ENCODE data around the gene DACT3.
"Not testable (repeated sequence)": the region's sequence is repeated elsewhere in the genome, so short reads cannot be mapped to it uniquely, and the experiment has no call there.

DACT3 gene

GRCh38 chr19:46633130-46633529 lies 27.9 kb downstream of the DACT3 start:
- Mint-ChIP-seq H3K9me3 (no peaks in the 10 kb centered on the region), H3K27ac (no peak overlapping the region), H3K27me3 (peaks cover 6% of the 10 kb centered on the region), H3K4me3 (peak overlapping the region; percentile 67), H3K36me3 (no peaks in the 10 kb centered on the region), H3K4me1 (peaks cover 28% of the 10 kb centered on the region)
- ATAC-seq (ENCODE audit: low read depth) (no peak), DNase-seq (ENCODE audit: low spot score in 2 of 2) (no peak)

- Mint-ChIP-seq H3K4me1 (peaks cover 36% of the 10 kb centered on the region), H3K27ac (peak overlapping the region; percentile 73), H3K27me3 (peaks cover 6% of the 10 kb centered on the region), H3K36me3 (no peaks in the 10 kb centered on the region), H3K4me3 (no peak overlapping the region), H3K9me3 (no peaks in the 10 kb centered on the region)
- DNase-seq (ENCODE audit: low spot score in 2 of 2): no peak
- no peak for ATAC-seq (ENCODE audit: low read depth)
These were observed 29.5 kb downstream of the DACT3 start for GRCh38 chr19:46631481-46631880.

GRCh38 chr19:46630586-46631205 lies 30.3 kb downstream of the DACT3 start:
- DNase-seq (ENCODE audit: low spot score in 2 of 2) (no peak), ATAC-seq (ENCODE audit: low read depth) (no peak)
- Mint-ChIP-seq H3K27me3 (peaks cover 6% of the 10 kb centered on the region), H3K36me3 (no peaks in the 10 kb centered on the region), H3K4me3 (no peak overlapping the region), H3K27ac (peak overlapping the region; percentile 14), H3K9me3 (no peaks in the 10 kb centered on the region), H3K4me1 (peaks cover 35% of the 10 kb centered on the region)

- no peak overlapping the region for H3K4me3 Mint-ChIP-seq
- peaks cover 6% of the 10 kb centered on the region for H3K27me3 Mint-ChIP-seq
- peak overlapping the region; percentile 84 for H3K27ac Mint-ChIP-seq
- ATAC-seq (ENCODE audit: low read depth) (no peak), DNase-seq (ENCODE audit: low spot score in 2 of 2) (no peak)
- H3K36me3 Mint-ChIP-seq: no peaks in the 10 kb centered on the region
- H3K9me3 Mint-ChIP-seq: no peaks in the 10 kb centered on the region
- peaks cover 34% of the 10 kb centered on the region for H3K4me1 Mint-ChIP-seq
These were observed 31.4 kb downstream of the DACT3 start for GRCh38 chr19:46629546-46630025.

- peaks cover 35% of the 10 kb centered on the region for H3K4me1 Mint-ChIP-seq
- not testable (repeated sequence) for H3K9me3 Mint-ChIP-seq; H3K27ac Mint-ChIP-seq; DNase-seq (ENCODE audit: low spot score in 2 of 2); H3K4me3 Mint-ChIP-seq; ATAC-seq (ENCODE audit: low read depth); H3K27me3 Mint-ChIP-seq; H3K36me3 Mint-ChIP-seq
These were observed 32.0 kb downstream of the DACT3 start for GRCh38 chr19:46628970-46629369.

GRCh38 chr19:46626446-46626845 lies 34.5 kb downstream of the DACT3 start:
- no peak for ATAC-seq (ENCODE audit: low read depth)

GRCh38 chr19:46625731-46626130 lies 35.3 kb downstream of the DACT3 start:
- ATAC-seq (ENCODE audit: low read depth) (no peak), DNase-seq (ENCODE audit: low spot score in 2 of 2) (no peak)
- Mint-ChIP-seq H3K9me3 (no peaks in the 10 kb centered on the region), H3K27me3 (peaks cover 3% of the 10 kb centered on the region), H3K4me3 (no peak overlapping the region), H3K4me1 (peaks cover 34% of the 10 kb centered on the region), H3K27ac (peak overlapping the region; percentile 72), H3K36me3 (no peaks in the 10 kb centered on the region)

More at GRCh38 chr19:46626446-46626845, 34.5 kb downstream of the DACT3 start:
- H3K27ac Mint-ChIP-seq: peak overlapping the region; percentile 14
- H3K4me3 Mint-ChIP-seq: no peak overlapping the region
- H3K4me1 Mint-ChIP-seq: peaks cover 32% of the 10 kb centered on the region
- H3K27me3 Mint-ChIP-seq: peaks cover 3% of the 10 kb centered on the region
- no peak for DNase-seq (ENCODE audit: low spot score in 2 of 2)
- no peaks in the 10 kb centered on the region for H3K36me3 Mint-ChIP-seq
- no peaks in the 10 kb centered on the region for H3K9me3 Mint-ChIP-seq

GRCh38 chr19:46624958-46625661 lies 35.9 kb downstream of the DACT3 start, which contains the start of gene PTGIR:
Gene PTGIR (minus strand): TSS chr19:46625089. CDS start chr19:46624225, 864 bp downstream.
- no peaks in the 10 kb centered on the region for H3K9me3 Mint-ChIP-seq
- peak within 1 kb of the TSS; percentile 70 for H3K4me3 Mint-ChIP-seq
- peak; percentile 68 for ATAC-seq (ENCODE audit: low read depth)
- peaks cover 36% of the 10 kb centered on the region for H3K4me1 Mint-ChIP-seq
- peaks cover 3% of the 10 kb centered on the region for H3K27me3 Mint-ChIP-seq
- H3K27ac Mint-ChIP-seq: peak within 1 kb of the TSS; percentile 84
- H3K36me3 Mint-ChIP-seq: no peaks in the 10 kb centered on the region
- no peak for DNase-seq (ENCODE audit: low spot score in 2 of 2)

- no peaks in the 10 kb centered on the region for H3K36me3 Mint-ChIP-seq
- DNase-seq (ENCODE audit: low spot score in 2 of 2) (no peak), ATAC-seq (ENCODE audit: low read depth) (no peak)
- peaks cover 40% of the 10 kb centered on the region for H3K4me1 Mint-ChIP-seq
- no peaks in the 10 kb centered on the region for H3K9me3 Mint-ChIP-seq
- peak overlapping the region; percentile 84 for H3K27ac Mint-ChIP-seq
- H3K27me3 Mint-ChIP-seq: peaks cover 3% of the 10 kb centered on the region
- H3K4me3 Mint-ChIP-seq: peak overlapping the region; percentile 16
These were observed 37.0 kb downstream of the DACT3 start for GRCh38 chr19:46623915-46624502.

GRCh38 chr19:46622118-46622446 lies 38.9 kb downstream of the DACT3 start:
- Mint-ChIP-seq H3K4me1 (peaks cover 39% of the 10 kb centered on the region), H3K27ac (peak overlapping the region; percentile 99), H3K27me3 (peaks cover 3% of the 10 kb centered on the region), H3K36me3 (no peaks in the 10 kb centered on the region), H3K9me3 (no peaks in the 10 kb centered on the region), H3K4me3 (no peak overlapping the region)
- ATAC-seq (ENCODE audit: low read depth) (no peak), DNase-seq (ENCODE audit: low spot score in 2 of 2) (no peak)

- no peak for ATAC-seq (ENCODE audit: low read depth)
- peaks cover 39% of the 10 kb centered on the region for H3K4me1 Mint-ChIP-seq
- H3K4me3 Mint-ChIP-seq: no peak overlapping the region
- H3K9me3 Mint-ChIP-seq: no peaks in the 10 kb centered on the region
- no peak for DNase-seq (ENCODE audit: low spot score in 2 of 2)
- peaks cover 3% of the 10 kb centered on the region for H3K27me3 Mint-ChIP-seq
- H3K27ac Mint-ChIP-seq: peak overlapping the region; percentile 99
- no peaks in the 10 kb centered on the region for H3K36me3 Mint-ChIP-seq
These were observed 39.5 kb downstream of the DACT3 start for GRCh38 chr19:46621191-46622117.

- Mint-ChIP-seq H3K27me3 (peaks cover 3% of the 10 kb centered on the region), H3K4me3 (no peak overlapping the region), H3K9me3 (no peaks in the 10 kb centered on the region), H3K27ac (peak overlapping the region; percentile 99), H3K36me3 (no peaks in the 10 kb centered on the region), H3K4me1 (peaks cover 38% of the 10 kb centered on the region)
- DNase-seq (ENCODE audit: low spot score in 2 of 2): no peak
- no peak for ATAC-seq (ENCODE audit: low read depth)
These were observed 40.3 kb downstream of the DACT3 start for GRCh38 chr19:46620716-46621115.

GRCh38 chr19:46620267-46620666 lies 40.7 kb downstream of the DACT3 start:
- peak overlapping the region; percentile 99 for H3K27ac Mint-ChIP-seq
- ATAC-seq (ENCODE audit: low read depth): no peak
- peak overlapping the region; percentile 82 for H3K4me3 Mint-ChIP-seq

More at GRCh38 chr19:46620267-46620666, 40.7 kb downstream of the DACT3 start:
- DNase-seq (ENCODE audit: low spot score in 2 of 2): no peak
- H3K9me3 Mint-ChIP-seq: no peaks in the 10 kb centered on the region
- H3K4me1 Mint-ChIP-seq: peaks cover 38% of the 10 kb centered on the region
- H3K36me3 Mint-ChIP-seq: no peaks in the 10 kb centered on the region
- peaks cover 3% of the 10 kb centered on the region for H3K27me3 Mint-ChIP-seq

Data from memory B cell (primary cell).